Stimulated activated naive CD8-positive, alpha-beta T cell treated with anti-CD3 and anti-CD28 coated beads, Interleukin-15, amount 100 ng/mL, for 72 hours (primary cell): ENCODE results near the gene SERINC5.

ENCODE experiments used
- ATAC-seq: fragments of 150-1000 bp; cut with Tn5 transposase; 2 replicates; pipeline ENCODE4 v1.10.0; 2021; ENCODE audit warnings: mild to moderate bottlenecking, moderate library complexity
- DNase-seq, 2 donors: peaks; one replicate each; pipeline ENCODE4 v3.0.0; 2021 to 2022
- H3K27ac Mint-ChIP-seq, 2 donors: one replicate each; pipeline ENCODE4 v1.8.0; 2022; ENCODE audit warnings: mild to moderate bottlenecking in 2 of 2, mixed read lengths in 2 of 2, moderate library complexity in 2 of 2
- H3K27me3 Mint-ChIP-seq: one replicate; pipeline ENCODE4 v1.8.0; 2022; ENCODE audit warnings: mixed read lengths
- H3K4me1 Mint-ChIP-seq: one replicate; pipeline ENCODE4 v1.8.0; 2022; ENCODE audit warnings: mild to moderate bottlenecking, mixed read lengths
- H3K4me3 Mint-ChIP-seq, 2 donors: one replicate each; pipeline ENCODE4 v1.8.0; 2022; ENCODE audit warnings: mild to moderate bottlenecking in 2 of 2, mixed read lengths in 2 of 2, moderate library complexity in 1 of 2
- H3K9me3 Mint-ChIP-seq, 2 donors: one replicate each; pipeline ENCODE4 v1.8.0; 2022; ENCODE audit warnings: mixed read lengths in 2 of 2

The SERINC5 gene

GRCh38 chr5:80067531-80068245, 188.2 kb downstream of the SERINC5 start:
- H3K27ac Mint-ChIP-seq: no peak overlapping the region
- no peak for ATAC-seq
- no peak overlapping the region for H3K4me3 Mint-ChIP-seq
- H3K9me3 Mint-ChIP-seq: peaks cover 0 to 4% of the 10 kb centered on the region in 2 donors
- DNase-seq: no peak
- no peaks in the 10 kb centered on the region for H3K27me3 Mint-ChIP-seq
- H3K4me1 Mint-ChIP-seq: no peaks in the 10 kb centered on the region

- no peak for ATAC-seq
- no peaks in the 10 kb centered on the region for H3K27me3 Mint-ChIP-seq
- H3K4me3 Mint-ChIP-seq: no peak overlapping the region
- no peaks in the 10 kb centered on the region for H3K4me1 Mint-ChIP-seq
- H3K9me3 Mint-ChIP-seq: peaks cover 0 to 4% of the 10 kb centered on the region in 2 donors
- no peak overlapping the region for H3K27ac Mint-ChIP-seq
- DNase-seq: no peak
Observed at GRCh38 chr5:80067016-80067415, 188.8 kb downstream of the SERINC5 start.

GRCh38 chr5:80064124-80064523, 191.7 kb downstream of the SERINC5 start:
- no peaks in the 10 kb centered on the region for H3K27me3 Mint-ChIP-seq

More at GRCh38 chr5:80064124-80064523, 191.7 kb downstream of the SERINC5 start:
- Mint-ChIP-seq H3K4me3 (no peak overlapping the region), H3K27ac (no peak overlapping the region), H3K4me1 (peaks cover 12% of the 10 kb centered on the region), H3K9me3 (peaks cover 0 to 4% of the 10 kb centered on the region in 2 donors)
- ATAC-seq: no peak
- no peak for DNase-seq
